Measurements from ENCODE around the gene LIPT1.

DNA sequence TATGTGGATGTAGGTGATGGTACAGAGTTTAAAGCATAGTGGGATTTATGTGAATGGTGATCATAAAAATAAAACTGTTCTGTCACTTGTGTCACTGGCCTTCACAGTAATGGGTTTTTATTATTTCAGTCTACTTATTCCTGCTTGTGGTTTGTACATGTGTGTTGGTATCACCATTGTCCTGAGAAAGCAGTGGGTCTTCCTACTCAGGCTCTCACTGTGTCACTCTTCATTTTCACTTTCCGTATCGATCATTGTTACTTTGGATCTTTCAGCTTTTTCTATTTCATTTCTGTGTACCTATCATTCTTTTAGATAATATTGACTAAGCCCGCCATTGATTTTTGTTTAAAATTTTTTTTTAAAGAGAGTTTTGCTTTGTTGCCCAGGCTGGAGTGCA lies 33.6 kb downstream of the LIPT1 start:
- TF ChIP-seq POLR2A (IDR thresholded peaks at IDR 0.05; ENCODE audit: low read depth, low read length) (no peak), POLR2AphosphoS5 (IDR thresholded peaks at IDR 0.05; ENCODE audit: low read depth, low read length) (no peak)
